Mesothelial cell of epicardium (in vitro differentiated cells): ENCODE data around the gene AHCYL2. TPM values are rescaled to one million over a fixed set of nuclear protein-coding genes. Genes with fewer than 3 reads are reported as not detected.

Source experiments
- DNase-seq, 2 experiments: peaks; one replicate each; pipeline ENCODE4 v3.0.0; 2021; ENCODE audit warnings: low spot score in 2 of 2; ENCODE audit not compliant: unreplicated experiment in 2 of 2
- H3K27ac Mint-ChIP-seq: 2 replicates; pipeline ENCODE4 v1.8.0; 2021; ENCODE audit warnings: mixed read lengths
- H3K27me3 Mint-ChIP-seq: 2 replicates; pipeline ENCODE4 v1.8.0; 2021; ENCODE audit warnings: low read depth, mixed read lengths
- H3K36me3 Mint-ChIP-seq: 2 replicates; pipeline ENCODE4 v1.8.0; 2021; ENCODE audit warnings: mixed read lengths
- H3K4me1 Mint-ChIP-seq: 2 replicates; pipeline ENCODE4 v1.8.0; 2021; ENCODE audit warnings: mixed read lengths
- H3K4me3 Mint-ChIP-seq: 2 replicates; pipeline ENCODE4 v1.8.0; 2021; ENCODE audit warnings: mild to moderate bottlenecking, moderate library complexity, mixed read lengths
- H3K9me3 Mint-ChIP-seq: 2 replicates; pipeline ENCODE4 v1.8.0; 2021; ENCODE audit warnings: mixed read lengths
- total RNA-seq: library from RNA; stranded (reverse); gene quantifications from 3 replicates; pipeline ENCODE4 v1.2.1, GENCODE V29; 2021
- TF ChIP-seq, protein P1 (sequence below): fragments of 200-600 bp; sonication (generic); IDR thresholded peaks from one replicate; pipeline ENCODE4 v1.5.0; 2021; ENCODE audit warnings: antibody characterized with exemption; ENCODE audit not compliant: unreplicated experiment

Gene AHCYL2
- total RNA-seq, 1 donor from 2014 or later: 22.8 TPM

DNA sequence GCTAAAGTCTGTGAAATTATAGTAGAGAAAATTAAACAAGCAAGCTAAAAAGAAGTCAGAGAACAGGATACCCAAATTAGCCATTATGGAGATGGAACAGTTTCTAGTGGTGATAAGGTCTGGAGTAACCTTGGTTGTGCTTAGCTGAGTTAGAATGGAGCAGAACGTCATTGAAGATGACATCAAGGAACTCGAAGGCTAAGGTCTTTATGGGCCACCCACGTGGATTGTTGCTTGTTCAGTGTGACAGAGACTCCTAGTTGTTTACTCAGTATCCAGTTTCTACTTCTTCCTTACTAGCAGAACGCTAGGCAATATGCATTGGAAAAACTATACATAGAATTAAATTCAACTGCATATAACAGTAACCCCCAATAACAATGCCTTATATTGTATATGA is 39.7 kb downstream of the AHCYL2 start:
- DNase-seq: no peak
- TF ChIP-seq, protein P1, sequence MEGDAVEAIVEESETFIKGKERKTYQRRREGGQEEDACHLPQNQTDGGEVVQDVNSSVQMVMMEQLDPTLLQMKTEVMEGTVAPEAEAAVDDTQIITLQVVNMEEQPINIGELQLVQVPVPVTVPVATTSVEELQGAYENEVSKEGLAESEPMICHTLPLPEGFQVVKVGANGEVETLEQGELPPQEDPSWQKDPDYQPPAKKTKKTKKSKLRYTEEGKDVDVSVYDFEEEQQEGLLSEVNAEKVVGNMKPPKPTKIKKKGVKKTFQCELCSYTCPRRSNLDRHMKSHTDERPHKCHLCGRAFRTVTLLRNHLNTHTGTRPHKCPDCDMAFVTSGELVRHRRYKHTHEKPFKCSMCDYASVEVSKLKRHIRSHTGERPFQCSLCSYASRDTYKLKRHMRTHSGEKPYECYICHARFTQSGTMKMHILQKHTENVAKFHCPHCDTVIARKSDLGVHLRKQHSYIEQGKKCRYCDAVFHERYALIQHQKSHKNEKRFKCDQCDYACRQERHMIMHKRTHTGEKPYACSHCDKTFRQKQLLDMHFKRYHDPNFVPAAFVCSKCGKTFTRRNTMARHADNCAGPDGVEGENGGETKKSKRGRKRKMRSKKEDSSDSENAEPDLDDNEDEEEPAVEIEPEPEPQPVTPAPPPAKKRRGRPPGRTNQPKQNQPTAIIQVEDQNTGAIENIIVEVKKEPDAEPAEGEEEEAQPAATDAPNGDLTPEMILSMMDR: no peak
- Mint-ChIP-seq H3K4me1 (no peaks in the 10 kb centered on the region), H3K9me3 (peaks cover 4% of the 10 kb centered on the region), H3K27ac (no peak overlapping the region), H3K27me3 (no peaks in the 10 kb centered on the region), H3K4me3 (no peak overlapping the region), H3K36me3 (no peaks in the 10 kb centered on the region)

DNA sequence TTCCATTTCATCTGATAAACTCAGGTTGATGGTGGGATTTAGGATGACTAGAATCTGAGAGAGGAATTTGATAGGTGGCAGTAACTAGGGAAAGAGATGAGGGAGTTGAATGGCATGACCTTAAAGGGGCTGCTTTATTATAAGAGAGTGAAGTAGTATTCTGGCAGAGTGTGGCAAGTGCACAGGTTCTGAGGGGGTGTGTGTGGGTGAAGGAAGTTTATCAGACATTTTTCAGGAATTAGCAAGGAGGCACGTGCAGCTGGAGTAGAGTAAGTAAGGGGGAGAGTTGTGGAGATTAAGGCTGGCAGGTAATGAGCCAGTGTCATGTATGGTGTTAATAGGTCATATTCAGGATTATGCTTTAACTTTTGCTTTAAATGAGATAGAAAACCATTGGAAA is 40.5 kb downstream of the AHCYL2 start:
- H3K4me1 Mint-ChIP-seq: no peaks in the 10 kb centered on the region
- peaks cover 4% of the 10 kb centered on the region for H3K9me3 Mint-ChIP-seq
- TF ChIP-seq, protein P1: no peak

DNA sequence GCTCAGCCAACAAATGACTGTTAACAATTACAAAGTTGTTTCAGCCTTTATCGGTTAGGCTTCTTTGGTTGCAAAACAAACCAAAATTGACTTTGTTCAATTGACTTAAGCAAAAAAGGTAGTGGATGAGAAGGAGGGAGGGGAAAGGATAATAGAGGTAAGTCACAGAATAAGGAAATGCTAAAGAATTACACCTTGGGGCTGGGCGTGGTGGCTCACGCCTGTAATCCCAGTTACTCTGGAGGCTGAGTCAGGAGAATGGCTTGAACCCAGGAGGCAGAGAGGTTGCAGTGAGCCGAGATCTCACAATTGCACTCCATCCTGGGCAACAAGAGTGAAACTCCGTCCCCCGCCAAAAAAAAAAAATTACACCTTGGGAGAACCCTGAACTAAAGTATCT is 41.4 kb downstream of the AHCYL2 start:
- TF ChIP-seq, protein P1: no peak

More for the DNA sequence above, 40.5 kb downstream of the AHCYL2 start:
- H3K36me3 Mint-ChIP-seq: no peaks in the 10 kb centered on the region
- DNase-seq: no peak
- H3K27me3 Mint-ChIP-seq: no peaks in the 10 kb centered on the region
- no peak overlapping the region for H3K27ac Mint-ChIP-seq
- no peak overlapping the region for H3K4me3 Mint-ChIP-seq

DNA sequence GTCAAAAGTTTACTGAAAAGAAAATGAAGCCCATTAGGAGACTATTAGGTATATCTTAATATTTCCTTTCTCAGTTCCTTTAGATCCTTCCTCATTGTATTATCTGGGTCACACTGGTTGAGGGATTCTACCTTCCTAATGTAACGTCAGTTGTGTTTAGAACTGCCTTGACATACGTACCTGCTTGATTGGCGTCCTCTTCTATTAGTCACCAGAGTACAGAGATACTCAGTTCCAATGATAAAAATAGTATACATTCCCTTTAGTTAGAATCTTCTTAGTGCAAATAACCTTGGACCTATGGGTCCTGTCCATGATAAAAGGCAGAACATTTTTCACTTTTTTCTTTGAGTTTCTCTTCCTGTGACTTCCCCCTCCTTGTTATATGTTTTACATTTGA is 45.2 kb downstream of the AHCYL2 start:
- Mint-ChIP-seq H3K27me3 (no peaks in the 10 kb centered on the region), H3K9me3 (peaks cover 20% of the 10 kb centered on the region), H3K36me3 (peaks cover 20% of the 10 kb centered on the region), H3K4me3 (no peak overlapping the region), H3K27ac (no peak overlapping the region), H3K4me1 (no peaks in the 10 kb centered on the region)
- no peak for DNase-seq
- TF ChIP-seq, protein P1: no peak

More for the DNA sequence above, 41.4 kb downstream of the AHCYL2 start:
- H3K4me3 Mint-ChIP-seq: no peak overlapping the region
- no peaks in the 10 kb centered on the region for H3K27me3 Mint-ChIP-seq
- no peak for DNase-seq
- no peaks in the 10 kb centered on the region for H3K36me3 Mint-ChIP-seq
- peaks cover 4% of the 10 kb centered on the region for H3K9me3 Mint-ChIP-seq
- no peak overlapping the region for H3K27ac Mint-ChIP-seq
- no peaks in the 10 kb centered on the region for H3K4me1 Mint-ChIP-seq

DNA sequence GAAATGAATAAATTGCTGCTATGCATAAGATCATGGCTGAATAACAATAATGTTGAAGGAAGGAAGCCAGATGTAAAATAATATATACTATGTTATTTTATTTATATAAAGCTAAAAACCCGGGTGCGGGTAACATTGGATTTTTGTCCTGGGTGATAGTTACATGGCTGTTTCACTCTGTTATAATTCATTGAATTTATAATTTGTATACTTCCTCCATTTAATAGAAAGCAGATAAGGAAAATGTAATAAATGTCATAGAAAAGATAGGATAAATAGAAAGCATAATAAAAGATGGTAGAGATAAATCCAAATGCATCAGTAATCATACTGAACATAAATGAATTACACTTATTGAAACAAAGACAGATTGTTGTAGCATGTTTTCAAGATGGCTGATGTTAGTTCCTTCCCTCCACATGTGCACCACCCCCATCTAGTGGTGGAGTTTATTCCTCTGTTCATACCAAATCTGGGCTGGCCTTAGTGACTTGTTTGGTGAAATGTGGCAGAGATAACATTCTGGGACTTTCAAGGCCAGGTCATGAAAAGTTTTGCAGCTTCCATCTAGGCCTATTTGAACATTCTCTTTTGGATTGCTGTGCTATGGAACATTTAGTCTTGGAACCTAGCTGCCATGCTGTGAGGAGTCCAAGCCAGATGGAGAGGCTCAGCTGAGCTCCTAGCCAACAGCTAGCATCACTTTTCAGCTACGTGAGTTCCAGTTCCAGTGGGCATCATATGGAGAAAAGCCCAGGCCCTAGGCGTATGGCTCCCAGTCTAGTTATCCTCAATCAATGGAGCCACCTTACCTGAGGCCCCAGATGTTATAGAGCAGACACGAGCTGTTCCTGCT is 46.9 kb downstream of the AHCYL2 start:
- H3K36me3 Mint-ChIP-seq: peaks cover 20% of the 10 kb centered on the region
- H3K27me3 Mint-ChIP-seq: no peaks in the 10 kb centered on the region
- no peak overlapping the region for H3K27ac Mint-ChIP-seq
- peaks cover 20% of the 10 kb centered on the region for H3K9me3 Mint-ChIP-seq
- no peaks in the 10 kb centered on the region for H3K4me1 Mint-ChIP-seq
- no peak overlapping the region for H3K4me3 Mint-ChIP-seq
- TF ChIP-seq, protein P1: no peak
- no peak for DNase-seq
